CD4-positive, alpha-beta T cell treated with Interleukin-6 for 4 hours (primary cell): ENCODE results near the gene HOXA5.
A peak's percentile ranks its signal among the peaks of the same experiment; 100 is the strongest.

Experiments
- DNase-seq: peaks from one replicate; pipeline ENCODE4 v3.0.0-alpha.2; 2020; ENCODE audit warnings: mixed read lengths

HOXA5 gene

DNA sequence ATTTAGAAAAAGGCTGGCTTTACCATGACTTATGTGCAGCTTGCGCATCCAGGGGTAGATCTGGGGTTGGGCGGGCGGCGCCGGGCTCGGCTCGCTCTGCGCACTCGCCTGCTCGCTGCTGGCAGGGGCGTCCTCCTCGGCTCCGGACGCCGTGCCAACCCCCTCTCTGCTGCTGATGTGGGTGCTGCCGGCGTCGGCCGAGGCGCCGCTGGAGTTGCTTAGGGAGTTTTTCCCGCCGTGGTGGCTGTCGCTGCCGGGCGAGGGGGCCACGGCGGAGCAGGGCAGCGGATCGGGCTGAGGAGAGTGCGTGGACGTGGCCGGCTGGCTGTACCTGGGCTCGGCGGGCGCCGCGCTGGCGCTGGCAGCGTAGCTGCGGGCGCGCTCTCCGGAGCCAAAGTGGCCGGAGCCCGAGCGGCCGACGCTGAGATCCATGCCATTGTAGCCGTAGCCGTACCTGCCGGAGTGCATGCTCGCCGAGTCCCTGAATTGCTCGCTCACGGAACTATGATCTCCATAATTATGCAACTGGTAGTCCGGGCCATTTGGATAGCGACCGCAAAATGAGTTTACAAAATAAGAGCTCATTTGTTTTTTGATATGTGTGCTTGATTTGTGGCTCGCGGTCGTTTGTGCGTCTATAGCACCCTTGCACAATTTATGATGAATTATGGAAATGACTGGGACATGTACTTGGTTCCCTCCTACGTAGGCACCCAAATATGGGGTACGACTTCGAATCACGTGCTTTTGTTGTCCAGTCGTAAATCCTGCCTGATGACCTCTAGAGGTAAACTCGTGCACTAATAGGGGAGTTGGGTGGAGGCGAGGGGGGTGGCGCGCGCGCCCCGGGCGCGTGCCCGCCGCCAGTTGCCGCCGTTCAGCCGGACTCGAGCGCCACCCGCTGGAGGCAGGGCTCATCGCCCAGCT, at the start of gene HOXA5:
TSS of gene HOXA5 (minus strand) at position 659 of the 927 bp plus-strand sequence. CDS start at position 585, 74 bp downstream.
- DNase-seq = no peak

- DNase-seq = no peak
Measured at GRCh38 chr7:27192546-27193334, 49.3 kb upstream of the HOXA5 start.

GRCh38 chr7:27191833-27192545, 48.5 kb upstream of the HOXA5 start:
- DNase-seq = no peak

DNA sequence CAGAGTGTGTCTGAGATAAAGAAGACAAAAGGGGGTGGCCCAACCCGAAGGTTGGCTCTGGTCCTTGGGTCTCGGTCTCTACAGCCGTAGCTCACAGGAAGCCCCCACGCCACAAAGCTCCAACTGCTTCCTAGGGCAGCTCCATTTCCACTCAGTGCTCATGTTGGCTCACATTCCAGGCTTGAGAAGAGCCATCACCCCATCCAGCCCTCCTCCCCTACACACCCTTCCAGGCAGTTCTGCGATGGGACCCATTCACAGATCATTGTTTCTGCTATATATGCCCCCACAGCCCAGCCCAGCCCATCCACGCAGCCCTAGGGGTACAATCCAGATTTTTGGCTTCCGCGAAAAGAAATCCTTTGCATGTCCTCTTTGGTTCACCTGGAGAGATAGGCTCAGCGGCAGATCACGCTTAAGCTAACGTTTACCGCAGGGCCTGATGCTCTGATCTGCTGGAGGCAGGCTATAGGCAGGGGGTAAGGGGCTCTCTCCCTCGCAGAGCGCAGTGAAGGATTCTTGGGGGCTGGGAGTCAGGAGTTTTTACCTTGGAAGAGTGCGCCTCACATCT, 47.8 kb upstream of the HOXA5 start:
- no peak for DNase-seq

DNA sequence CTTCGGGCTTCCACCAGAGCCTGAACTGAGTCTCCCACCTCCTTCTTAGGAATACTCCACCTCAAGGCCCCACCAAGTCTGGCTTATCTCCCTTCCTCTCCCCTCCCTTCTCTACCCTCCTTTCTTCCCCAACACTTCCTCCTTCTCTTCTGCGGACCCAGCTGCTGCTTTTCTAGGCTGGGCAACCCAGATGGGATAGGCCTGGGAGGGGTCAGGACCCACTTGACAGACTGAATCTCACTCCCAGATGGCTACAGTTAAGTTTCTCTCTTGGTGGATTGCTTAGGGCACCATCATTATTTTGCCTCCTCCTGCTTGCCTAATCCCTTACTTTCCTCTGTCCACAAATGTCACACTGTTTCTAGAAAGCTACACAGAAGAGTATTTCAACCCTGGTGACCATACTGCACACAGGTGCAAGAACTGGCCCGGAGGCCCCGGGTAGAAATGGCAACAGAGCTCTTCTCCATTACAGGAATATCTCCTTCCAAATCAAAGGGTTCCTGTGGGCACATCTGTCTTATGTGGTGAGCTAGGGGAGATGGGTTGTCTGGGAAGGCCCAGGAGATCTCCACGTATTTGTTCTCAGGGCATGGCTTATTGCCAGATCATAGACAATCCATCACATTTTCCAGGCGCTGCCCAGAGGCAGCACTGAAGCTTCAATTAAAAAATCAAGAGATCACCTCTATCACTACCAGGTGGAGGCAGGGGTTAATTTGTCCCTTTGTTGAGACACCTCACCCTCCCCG, 46.7 kb upstream of the HOXA5 start:
- DNase-seq = no peak

DNA sequence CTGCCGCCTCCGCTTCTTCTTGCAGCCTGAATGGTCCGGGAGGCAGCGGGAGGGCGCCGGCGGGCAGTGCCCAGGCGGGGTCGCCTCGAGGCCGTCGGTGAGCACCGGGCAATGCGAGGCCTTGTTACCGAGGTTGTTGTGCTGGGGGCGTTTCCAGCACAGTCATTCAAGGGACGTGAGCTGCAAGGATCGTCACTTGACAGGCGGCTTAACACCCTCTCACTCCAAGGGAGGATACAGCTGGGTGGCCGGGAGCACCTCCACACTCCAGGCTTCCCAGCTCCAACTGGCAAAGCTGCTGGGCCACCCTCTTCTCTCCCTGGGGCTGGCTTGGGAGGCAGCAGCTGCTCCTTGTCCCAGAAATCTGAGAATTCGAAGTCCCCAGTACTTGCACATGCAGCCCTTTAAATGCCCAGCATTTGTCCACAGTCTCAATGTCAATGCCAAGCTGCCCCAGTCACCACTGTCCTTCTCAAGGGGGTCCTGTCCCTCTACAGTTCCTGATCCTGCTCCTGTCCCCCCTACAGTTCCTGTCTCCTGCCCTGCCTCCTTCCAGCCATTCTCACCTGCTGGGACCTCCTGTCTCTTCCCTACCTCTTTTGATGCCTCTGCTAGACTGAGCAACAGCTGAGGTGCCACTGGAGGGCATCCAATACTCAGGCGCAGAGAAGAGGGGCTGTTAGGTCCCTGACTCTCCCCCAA, 46.0 kb upstream of the HOXA5 start:
- DNase-seq = no peak

GRCh38 chr7:27188386-27189294, 45.2 kb upstream of the HOXA5 start:
- DNase-seq = peak; percentile 69

- DNase-seq = no peak
Measured at GRCh38 chr7:27187475-27188385, 44.2 kb upstream of the HOXA5 start.

DNA sequence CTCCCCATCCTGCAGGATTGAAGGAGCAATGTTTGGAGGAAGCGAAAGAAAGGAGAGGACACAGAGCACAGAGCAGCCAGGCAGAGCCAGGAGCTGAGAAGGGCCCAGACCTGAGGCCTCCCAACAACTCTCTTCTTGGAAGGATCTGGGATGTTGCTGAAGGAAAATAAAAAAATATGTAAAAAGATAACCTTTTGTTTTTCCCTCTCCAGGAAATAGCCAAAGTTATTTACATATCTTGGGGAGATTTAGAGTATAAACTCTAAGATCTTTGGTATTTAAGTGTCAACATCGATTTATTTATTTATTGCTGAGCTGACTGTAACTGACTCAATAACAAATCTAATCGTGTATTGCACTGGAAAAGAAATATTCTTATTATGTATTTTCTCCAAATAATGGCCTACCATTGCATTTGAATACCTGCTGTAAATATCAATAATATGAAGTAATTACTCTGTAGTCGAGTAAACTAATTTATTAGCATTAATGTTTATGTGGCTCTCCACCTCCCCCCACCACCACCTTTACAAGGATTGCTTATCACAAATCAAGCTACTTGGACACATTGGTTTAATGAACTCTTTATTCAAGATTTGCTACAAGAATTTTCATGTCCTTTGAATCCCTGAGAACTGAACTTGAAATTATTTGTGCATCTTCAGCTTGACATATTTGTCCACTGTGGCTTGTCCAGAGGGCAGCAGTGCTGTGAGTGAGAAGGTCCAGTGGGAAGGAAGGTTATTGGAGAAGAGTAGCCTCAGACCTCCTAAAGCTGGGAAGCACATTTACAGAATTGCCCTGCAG, 43.4 kb upstream of the HOXA5 start:
- no peak for DNase-seq

DNA sequence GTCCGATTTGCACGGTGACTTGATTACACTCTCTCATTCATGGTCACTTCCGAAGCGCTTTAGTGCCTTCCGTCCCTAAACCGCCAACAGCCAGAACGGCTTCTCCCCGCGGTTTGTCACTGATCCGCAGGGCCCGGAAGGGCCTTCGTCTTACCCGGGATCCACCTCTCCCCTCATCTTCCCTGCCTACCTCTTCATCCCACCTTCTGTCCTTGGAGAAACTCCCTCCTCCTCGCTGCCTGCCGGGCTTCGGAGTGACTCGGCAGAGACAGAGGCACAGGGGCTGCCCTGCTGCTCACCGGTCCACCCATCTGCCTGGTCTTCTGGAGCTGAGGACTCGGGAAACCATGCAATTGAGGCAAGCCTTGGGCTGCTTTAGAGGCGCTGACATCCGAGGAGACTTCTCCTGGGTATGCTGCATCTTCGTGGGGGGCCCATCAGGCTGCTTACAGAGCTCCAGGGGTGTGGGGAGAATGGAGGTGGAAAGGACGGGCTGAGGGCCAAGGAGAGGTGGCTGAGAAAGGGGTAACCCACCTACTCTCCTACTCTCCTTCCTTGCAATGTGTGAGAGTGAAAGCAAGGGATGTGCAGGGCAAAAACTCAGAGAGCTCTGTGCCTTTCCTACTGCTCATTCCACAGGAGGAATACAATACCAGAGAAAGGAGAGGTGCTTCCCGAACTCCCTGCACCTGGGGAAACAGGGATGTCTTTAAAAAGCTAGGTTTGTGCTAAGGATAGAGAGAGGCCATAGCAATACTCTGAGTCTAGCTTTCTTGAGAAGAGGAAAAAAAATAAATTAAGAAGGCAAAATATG, 42.6 kb upstream of the HOXA5 start:
- no peak for DNase-seq

DNA sequence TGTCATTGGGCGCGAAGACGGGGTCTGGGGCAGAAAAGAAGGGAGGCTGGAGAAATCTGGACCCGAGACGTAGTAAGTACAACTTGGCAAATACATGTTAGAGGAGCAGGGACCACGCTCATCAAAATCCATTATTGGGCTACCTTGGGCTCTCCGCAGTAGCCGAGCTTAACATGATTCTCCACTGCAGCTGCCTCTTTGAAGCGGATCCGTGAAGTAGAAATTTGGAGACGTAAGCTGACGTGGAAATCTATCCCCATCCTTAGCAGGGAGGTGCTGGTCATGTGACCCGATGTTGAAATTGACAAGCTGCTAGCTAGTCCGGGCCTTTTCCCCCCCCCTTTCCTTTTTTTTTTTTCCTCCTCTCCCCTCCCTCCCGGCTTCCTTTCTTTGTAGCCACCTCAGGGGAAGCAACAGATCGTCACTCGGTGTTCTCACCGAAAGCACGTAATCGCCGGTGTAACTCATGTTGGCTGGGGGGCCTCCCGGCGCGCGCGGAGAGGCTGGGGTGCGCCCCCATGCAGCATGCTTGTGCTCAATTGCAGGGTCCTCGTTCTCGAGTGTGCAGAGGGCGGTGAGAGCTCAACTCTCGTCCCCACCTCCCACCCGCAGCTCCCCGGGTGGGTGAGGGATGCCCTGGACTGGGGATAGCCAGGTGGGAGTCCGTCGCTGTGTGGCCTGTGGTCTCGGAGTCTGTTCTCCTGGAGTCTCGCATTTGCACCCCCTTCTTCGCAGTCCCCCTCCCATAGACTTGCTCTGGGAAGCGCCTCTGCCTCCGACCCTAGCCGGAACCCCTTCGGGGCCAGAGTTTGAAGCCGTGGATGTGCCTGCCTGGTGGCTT, 41.8 kb upstream of the HOXA5 start, which contains the start of gene HOXA11:
TSS of gene HOXA11 (minus strand) at position 220 of the 841 bp plus-strand sequence. CDS start at position 132, 88 bp downstream.
- no peak for DNase-seq

DNA sequence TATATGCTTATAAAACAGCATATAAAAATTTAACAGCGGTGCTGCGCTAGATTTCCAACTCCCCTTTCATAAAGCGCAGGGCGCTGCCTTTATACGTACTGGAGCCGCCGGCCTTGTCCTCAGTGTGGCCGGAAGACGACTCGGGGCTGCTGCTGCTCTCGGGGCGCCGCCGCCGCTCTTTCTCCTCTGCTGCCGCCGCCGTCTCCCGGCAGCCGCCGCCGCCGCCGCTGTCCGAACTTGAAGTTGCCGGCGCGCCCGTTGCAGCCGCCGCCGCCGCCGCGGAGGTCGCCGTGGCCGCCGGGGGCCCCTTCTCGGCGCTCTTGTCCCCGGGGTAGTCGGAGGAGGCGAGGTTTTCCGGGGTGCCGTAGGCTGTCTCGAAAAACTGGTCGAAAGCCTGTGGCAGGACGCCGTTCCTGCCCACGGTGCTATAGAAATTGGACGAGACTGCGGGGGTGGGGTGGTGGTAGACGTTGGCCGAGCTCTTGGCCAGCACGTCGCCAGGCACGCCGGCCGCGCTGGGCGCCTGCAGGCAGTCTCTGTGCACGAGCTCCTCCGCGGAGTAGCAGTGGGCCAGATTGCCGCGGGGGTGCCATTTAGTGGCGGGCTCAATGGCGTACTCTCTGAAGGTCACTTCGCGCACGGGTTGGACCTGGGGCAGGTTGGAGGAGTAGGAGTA, 41.0 kb upstream of the HOXA5 start:
- peak; percentile 48 for DNase-seq

DNA sequence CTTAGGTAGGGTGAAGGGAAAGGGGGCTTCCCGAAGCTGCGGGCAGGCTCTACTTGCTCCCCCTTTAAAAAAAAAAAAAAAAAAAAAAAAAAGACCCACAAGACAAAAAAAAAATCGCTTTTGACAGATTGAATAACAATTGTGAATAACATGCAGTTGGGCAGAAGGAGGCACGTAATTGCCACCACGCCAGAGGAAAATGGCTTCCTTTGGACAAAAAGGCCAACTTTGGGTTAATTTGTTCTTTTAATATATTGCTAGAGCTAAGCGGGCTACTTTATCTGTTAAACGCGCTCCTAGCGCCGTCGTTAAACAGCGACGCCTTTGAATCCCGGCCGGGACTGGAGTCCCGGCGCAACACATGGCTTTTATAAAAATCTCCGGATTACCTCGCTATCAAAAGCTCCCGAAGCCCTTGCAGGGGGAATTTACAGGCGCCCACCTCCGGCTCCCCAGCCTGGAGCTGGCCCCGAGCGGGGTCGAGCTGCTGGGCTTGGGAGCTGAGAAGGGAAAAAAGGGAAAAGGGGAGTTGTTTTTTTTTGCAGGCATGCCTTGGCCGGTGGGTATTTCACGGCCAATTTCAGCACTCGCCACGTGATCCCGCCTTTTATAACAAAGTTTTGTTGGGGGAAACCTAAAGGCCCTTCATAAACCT, 40.3 kb upstream of the HOXA5 start:
- no peak for DNase-seq

- no peak for DNase-seq
Measured at GRCh38 chr7:27182861-27183681, 39.6 kb upstream of the HOXA5 start.
